T-helper 2 cell (primary cell): Measurements from ENCODE around the gene PNPLA2.
A peak's percentile ranks its signal among the peaks of the same experiment; 100 is the strongest.

Experiments used
- DNase-seq, 5 experiments: peaks; one replicate each; pipeline versions ENCODE4 v3.0.0 to v3.0.0-alpha.2; 2012 to 2022
- total RNA-seq, 2 donors: gene quantifications; one replicate each; lab custom pipeline; 2026; lab: John Stamatoyannopoulos, UW

The PNPLA2 gene, protein sequence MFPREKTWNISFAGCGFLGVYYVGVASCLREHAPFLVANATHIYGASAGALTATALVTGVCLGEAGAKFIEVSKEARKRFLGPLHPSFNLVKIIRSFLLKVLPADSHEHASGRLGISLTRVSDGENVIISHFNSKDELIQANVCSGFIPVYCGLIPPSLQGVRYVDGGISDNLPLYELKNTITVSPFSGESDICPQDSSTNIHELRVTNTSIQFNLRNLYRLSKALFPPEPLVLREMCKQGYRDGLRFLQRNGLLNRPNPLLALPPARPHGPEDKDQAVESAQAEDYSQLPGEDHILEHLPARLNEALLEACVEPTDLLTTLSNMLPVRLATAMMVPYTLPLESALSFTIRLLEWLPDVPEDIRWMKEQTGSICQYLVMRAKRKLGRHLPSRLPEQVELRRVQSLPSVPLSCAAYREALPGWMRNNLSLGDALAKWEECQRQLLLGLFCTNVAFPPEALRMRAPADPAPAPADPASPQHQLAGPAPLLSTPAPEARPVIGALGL
- total RNA-seq = 152 to 192 reads per million in 2 donors

DNA sequence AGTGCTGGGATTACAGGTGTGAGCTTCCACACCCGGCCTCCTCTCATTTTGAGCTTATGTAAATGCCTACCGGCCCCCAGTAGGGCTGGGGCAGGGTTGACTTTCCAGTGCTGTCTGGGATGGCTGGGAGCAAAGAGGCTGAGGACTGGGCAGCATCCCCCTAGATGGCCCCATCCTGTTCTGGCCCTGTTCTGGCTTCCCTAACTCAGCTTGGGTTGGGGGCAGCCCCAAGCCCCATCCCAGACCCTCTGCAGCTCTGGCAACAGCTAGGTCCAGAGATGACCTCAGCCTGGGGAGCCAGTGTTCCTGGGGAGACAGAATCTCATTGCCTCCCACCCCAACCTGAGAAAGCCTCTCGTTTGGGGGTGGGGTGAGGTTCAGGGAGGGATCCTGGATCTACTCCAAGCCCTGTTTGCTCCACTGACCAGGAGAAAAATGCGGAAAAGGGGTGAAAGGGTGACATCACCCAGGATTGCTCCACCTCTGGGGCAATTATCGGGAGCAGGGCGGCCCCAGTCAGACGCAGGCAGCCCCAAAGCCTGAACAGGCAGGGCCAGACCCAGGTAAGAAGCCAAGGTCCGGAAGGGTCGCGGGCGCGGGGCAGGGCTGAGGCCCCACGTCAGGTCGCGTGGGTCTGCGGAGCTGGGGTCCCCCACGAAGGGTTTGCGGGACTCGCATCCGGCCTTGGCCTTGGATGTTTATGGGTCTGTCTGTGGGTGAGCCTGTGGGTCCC is at the start of gene PNPLA2:
TSS of gene PNPLA2 (plus strand) at position 519 of the 733 bp plus-strand sequence. CDS start 805 bp downstream, outside the sequence.
- DNase-seq = no peak

DNA sequence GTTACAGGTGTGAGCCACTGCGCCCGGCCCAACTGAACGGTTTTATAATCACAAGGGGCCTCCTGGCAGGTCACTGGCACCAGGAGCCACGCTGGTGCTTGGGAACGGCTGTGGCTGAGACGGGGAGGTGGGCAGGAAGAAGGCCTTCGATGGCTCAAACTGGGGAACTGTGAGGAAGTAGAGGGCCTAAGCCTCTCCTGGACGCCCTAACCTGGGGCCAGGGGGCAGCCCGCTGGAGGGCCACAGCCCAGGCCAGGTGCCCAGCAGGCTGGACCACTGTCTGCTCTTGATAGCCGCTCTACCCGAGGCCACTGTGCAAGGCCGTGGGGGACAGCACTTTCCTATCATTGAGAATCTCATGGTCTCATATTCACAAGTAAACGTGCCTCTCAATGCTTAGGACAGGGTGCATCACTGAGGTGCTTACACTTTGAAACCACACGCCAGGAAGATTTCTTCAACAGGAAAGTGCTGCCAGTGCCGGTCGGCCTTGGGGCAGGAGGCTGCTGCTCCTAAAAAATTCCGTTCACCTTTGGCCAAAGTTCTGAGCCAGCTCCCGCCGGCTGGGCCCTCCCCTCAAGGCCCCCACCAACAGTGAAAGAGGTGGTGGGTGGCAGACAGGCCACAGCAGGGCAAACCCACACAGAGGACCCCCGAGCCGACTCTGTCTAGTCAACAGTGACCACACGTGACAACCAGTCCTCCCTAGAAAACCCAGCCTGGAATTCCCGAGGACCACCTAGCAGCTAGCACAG is 48.6 kb upstream of the PNPLA2 start:
- no peak for DNase-seq

DNA sequence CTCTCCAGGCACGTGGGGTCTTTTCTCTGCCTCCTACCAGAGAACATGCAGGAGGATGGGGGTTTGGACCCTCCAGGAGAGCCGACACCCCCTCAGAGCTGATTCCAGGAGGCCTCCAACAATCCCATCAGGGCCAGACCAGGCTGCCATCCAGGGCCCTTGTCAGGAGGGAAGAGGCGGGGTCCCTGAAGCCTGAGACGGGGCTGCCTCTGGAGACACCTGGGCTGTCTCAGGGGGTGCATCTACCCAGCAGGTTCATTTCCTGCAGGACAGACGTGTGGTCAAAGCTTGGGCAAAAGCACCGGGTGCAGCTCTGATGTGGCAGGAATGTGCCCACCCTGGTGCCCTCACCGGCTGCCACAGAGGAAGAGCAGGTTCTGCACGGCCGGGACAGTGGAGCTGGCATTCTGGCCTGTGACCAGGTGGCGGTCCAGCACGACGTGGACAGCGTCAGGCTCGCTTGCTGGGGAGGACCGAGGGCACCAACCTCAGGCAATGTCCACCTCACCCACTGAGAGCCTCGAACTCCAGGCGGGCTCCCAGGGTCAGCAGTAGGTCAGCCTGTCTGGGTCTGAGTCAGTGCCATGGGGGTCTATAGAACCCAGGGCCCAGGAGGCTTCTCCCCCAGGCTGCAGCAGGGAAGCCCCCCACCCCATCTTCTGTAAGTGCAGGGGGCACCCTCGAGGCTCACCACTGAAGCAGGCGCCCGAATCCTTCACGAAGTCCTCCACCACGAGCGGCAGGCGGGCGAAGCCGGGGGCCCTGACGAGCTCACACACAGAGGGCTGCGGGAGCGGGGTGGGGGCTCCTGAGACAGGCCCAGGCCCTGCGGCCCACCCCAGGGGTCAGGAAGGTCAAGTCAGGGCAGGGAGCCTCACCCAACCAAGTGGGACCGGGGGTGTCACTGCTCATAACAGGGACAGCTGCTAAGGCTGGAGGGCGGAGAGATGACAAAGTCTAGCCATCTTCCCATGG is 47.8 kb upstream of the PNPLA2 start:
- DNase-seq = no peak

DNA sequence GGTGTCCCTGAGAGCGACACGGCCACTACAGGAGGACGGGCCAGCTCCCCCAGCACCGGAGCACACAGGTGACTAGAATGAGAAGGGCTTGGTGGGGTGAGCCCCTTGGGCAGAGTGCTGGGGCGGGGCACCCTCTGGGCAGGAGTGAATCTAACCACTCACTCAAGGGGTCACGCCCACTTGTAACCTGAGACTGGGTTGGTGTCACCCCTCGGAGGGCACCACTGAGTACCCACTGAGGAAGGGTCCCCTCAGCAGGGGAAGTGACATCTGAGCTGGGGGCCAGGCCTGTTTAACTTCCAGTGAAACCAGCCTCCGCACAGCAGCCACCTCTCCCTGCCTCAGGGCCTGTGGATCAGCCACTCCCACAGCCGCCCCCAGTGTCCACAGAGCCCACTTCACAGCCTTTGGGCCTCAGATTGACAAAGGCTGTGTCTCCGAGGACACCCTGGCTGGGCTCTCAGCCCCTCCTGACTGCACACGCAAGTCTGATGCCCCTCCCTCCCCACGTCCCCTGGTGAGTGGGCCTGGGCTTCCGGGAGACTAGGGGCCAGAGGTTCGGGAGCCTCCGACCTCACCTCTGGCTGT is 47.0 kb upstream of the PNPLA2 start:
- DNase-seq = no peak

DNA sequence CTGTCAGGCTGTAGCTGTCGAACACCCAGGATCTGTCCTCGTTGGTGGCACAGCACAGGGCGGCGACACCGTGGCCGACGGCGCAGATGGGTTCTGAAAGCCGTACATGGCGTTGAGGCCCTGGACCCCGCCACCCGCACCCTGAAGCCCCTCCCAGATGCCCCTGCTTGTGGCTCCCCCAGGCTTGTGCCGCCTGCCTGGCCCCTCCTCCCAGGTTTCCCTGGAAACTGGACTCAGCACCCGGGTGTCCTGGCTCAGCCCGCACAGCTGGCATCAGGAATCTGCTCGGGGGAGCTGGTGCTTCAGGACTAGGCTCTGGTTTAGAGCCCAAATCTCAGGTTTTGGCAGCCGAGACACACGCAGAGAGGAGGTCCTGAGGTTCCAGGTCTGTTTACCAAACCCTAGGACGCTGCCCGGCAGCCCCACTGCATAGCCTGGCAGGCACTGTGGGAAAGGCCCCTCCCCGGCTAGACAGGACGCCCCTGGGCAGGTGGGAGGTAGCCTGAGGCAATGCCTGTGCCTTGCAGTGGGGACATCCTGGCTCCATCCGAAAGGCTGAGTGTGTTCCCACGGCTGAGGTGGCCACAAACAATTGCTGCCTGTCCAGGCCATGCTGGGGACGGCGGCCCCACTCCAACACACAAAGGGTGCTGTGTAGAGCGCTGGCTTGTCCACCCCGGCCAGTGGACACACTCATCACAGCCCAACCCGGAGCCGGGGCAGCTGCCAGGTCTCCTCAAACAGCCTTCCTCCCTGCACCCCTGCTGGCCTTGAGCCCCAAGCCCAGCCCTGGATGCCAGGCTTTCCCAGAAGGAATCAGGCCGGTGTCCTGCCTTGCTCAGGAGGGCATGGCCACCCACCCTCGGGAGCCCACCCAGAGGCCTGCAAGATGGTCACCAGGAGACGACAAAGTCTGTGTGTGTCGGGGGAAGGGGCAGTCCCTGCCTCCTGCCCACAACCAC is 46.0 kb upstream of the PNPLA2 start:
- DNase-seq = no peak

DNA sequence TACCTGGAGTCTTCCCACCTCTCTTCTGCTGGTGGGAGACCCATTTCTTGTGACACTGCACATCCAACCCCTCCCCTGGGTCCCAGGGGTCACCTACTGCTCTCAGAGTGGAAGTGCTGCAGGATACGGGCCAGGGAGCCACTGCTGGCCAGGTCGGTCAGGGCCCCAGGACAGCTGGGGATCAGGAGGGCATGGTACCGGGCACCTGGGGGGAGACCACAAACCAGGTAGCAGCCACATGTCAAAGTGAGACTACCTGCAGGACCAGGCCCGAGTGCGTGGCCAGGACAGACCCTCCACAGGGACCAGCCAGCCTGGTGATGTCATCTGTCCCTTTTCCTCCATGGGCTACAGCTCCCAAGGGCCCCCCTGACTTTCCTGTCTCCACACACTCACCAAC is 45.3 kb upstream of the PNPLA2 start:
- no peak for DNase-seq

DNA sequence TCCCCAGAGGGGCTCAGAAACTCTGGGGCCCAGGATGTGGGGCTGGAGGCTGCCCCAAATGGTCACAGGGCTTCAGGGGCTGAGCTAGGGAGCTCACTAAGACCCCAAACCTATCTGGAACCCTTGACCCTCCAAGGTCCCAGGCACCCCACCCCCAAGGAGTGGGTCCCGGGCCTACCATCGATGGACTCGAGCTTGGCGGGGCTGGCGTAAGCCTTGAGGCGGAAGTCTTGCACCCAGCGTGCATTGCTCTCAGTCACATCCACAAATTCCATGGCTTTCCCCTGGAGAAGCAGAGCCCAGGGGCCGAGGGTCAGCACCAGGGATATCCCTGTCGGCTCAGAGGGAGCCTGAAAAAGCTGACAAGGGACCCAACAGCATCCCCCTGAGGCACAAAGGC is 44.9 kb upstream of the PNPLA2 start:
- DNase-seq = no peak

DNA sequence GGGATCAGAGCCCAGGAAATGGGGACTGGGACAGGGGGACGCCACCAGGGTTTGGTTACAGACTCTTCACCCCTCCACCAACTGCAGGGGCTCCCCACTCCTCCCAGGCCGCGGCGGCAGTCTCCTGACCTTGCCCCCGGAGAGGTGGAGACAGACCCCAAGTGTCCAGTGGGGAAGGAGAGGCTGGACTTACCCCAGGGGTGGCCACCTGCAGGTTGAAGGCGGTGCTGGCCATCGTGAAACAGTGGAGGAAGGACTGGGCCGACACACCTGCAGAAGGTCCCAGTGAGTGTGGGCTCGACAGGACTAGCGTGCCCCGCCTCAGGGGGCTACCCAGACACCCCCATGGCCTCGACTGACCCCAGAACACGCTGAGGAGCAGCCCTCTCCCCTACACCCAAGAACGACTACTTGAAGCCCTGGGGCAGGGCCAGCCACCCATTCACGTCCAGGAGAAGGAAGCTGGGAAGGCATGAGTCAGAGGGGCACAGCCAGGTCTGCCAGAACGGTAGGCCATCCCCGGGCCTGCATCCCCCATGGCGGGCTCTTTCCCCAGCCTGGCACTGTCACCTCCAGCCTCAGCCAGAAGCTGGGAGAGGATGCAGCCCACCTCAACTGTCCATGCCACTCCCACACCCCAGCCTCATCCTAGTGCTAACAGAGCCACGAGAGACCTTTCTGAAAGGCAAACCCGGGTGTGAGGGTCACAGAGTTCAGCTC is 43.7 kb upstream of the PNPLA2 start:
- DNase-seq = no peak

DNA sequence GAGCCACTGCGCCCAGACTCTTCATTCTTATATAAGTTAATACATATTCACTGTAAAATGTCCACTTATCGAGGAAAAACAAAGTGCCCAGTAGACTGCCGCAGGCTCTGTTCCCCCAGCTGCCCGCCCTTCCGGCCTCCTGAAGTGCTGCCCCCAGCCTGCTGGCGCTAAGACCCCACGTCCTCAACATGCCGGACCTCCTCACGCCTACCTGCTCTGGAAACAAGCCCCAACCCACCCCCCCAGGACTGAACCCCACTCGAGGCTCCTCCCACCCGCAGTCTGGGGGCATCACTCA is 42.5 kb upstream of the PNPLA2 start:
- no peak for DNase-seq

DNA sequence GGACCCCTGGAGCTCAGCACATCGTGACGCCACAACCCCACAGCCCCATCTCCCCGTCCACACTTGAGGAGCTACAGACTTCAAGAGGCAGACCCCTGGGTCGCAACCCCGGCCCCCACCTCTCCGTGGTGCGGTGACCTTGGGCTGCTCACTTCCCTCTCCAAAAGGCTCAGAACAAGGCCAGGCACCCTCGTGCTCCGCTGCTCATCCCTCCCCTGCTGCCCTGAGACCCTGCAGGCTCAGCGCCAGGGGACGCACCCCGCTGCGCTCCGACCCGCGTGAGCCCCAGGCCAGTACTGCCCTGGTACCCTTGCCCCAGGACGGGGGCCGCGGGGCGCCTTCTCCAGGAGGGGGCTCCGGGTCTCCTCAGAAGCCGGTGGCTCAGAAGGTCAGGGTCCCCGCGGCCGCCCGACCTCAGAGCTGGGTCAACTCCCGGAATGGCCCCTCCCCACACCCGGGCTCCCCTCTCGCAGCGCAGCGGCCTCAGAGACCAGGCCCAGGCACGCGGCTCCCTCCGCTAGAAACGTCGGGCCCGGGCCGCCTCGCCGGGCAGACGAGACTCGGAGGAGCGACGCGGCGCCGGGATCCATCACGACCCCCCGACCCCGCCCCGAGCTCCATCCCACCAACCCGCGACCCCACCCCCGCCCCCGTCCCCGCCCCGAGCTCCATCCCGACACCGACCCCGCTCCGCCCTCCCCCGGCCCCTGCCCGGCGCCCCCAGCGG is 42.0 kb upstream of the PNPLA2 start:
- DNase-seq = peak in 2 of 5 experiments; percentile 15 to 60

DNA sequence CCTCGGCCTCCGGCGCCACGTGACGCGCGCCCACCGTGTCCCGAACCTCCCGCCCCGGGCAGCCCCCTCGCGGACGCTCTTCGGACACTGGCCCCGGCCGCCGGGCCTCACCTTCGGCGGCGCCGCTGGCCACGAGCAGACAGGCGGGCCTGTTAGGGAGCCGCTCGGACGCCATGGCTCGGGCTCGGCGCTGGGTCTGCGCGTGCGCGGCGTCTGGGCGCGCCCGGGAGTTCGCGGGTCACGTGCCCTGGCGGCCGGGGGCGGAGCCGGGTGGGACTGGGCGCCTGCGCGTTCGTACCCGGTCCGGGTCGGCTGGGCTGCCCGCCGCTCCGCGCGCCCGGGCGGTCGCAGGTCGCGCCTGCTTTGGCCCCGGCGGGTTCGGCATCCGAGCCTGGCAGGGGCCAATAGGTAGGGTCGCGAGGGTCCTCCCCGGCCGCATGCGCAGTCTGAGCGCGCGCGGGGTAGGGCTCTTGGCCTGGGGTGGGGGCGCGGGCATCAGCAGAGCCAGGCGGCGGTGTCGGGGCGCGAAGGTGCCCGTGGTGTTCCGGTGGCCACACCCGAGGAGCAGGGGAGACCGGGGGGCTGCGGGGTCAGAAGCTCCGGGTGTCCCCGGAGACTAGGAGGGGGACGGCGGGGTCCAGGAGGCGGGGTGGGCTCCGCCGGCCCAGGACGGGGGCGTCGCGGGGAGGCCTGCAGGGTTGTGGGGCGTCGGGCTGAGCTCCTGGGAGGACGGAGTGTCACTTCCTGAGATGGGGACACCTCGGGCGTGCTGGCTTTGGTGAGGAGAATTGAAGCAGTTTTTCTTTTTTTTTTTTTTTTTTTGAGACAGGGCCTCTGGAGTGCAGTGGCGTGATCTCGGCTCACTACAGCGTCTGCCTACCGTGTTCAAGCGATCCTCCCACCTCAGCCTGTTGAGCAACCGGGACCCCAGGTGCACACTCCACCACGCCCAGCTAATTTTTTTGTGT is 41.1 kb upstream of the PNPLA2 start, which contains the start of gene GATD1:
TSS of gene GATD1 (minus strand) at position 200 of the 968 bp plus-strand sequence. CDS start at position 175, 25 bp downstream.
- peak; percentile 88 to 94 (median 91) for DNase-seq

DNA sequence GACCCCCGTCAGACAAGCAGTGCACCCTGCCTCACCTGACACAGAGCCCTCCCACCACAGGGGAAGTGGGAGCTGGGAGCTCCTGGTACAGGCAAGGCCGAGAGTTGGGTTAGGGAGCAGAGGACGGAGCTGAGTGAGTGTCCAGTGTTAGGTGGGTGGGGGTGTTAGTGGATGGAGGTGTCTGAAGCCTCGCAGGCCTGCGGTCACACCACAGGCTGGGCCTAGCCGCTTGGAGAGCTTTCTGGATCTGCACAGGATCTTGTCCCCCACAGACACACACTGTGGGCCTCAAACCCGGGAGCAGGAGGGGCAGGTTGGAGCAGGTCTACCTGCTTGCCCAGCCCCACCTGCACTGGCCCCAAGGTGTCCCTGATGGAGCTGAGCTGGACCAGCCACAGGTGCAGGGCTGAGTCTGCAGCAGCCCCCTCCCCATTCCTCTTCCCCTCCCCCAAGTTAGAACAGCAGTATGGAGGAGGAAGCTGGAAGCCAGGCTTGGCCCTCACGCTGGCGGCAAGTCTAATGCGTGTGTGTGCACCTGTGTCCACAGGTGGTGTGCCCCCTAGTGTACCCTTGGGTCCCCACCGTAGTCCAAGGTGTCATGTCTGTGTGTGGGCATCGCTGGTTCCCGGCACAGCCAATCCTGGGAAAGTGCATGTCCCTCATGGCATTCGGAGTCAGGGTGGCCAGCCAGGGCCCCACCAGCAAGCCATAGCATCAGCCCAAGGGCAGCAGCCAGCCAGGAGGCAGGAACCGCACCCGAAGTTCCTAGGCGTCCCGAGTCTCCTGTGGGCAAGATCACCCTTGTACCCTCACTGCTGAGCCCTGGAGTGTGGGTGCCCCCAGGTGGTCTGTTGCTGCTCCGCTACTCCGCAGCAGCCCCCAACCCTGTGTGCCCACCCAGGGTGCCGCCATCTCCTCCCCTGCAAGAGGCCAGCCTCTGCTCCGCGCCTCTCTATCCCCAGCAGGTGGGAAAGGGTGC is 39.4 kb upstream of the PNPLA2 start:
- DNase-seq = no peak

DNA sequence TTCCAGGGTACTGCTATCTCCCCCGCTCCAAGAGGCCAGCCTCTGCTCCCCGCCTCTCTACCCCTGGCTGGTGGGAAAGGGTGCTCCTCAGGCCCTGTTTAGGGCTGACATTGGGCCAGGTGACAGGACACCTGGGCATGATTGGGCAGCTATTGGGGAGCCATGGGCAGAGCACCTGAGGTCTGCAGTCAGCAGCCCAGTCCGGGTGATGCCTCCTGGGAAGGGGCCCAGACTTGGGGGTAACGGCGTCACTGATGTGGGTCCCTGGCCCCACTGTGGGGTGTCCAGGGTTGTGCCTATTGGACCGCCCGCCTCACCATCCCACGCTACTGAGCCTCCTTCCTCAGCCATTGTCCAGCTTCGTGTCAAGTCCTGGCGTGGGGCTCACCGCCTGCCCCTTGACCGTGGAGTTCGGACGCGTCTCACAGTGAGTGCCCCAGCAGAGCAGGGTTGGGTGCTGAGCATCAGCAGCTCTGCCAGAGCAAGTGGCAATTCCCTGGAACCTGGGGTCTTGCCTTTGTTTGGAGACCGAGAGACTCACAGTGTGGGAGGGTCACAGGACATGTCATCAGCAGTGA is 38.7 kb upstream of the PNPLA2 start:
- no peak for DNase-seq

DNA sequence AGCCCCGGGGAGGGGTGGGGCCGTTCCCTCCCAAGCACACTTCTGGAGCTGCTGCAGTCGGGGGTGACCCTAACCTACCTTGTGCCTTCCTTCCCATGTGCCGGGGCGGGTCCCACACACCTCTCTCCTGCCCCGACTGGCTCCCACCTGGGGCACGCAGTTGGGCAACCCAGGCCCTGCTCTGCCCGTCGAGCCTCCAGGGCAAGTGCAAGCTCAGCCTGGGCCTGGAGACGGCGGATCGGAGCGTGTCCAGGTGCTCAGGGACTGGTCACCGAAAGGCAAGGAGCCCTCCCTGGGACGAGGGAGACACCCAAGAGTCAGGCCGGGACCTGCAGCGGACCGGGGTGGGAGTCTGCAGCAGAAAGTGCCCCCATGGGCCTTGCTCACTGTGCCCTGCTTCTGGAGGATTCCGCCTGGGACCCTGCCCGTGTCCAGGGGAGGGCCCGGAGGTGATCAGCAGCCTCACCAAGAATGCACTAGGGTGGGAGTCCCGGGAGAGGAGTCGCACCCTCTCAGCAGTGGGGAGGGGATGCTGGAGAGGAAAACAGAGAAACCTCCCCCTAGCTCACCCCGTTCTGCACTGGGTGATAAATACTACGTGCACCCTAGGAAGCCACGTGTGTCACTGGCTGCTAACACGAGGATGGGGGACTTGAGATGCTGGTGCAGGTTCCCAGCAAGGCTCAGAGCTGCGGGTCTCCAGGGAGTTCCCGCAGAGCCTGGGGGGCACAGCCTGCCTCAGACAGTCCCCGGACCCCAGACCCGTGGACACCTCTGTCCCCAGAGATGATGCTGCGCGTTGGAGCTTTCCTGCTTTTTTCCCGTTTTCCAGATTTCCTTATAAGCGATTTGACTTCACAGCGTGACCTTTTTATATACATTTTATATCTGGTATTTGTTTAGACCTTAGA is 36.2 kb upstream of the PNPLA2 start:
- DNase-seq = no peak

DNA sequence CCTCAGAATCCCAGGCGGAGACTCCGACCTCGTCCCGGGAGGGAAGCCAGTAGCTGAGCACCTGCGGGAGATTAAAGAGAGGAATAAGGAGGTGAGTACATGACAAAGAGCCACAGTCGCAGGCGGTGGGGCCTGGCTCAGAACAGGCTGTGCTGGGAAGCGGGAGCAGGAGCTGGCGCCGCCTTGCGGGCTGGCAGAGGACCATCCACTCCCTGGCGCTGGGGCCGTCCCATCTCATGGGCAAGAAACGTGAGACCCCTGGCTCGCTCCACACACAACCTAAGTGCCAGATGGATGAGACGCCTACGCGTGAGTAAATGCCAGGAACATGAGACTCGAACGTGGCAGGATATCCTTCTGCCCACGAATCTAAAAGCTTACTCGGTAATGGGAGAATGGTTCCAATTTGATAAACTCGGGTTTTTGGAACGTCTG is 35.1 kb upstream of the PNPLA2 start:
- DNase-seq = no peak
